Measurements from ENCODE around the gene HOXA13.

HOXA13 gene

GRCh38 chr7:27169658-27170425 is 30.0 kb downstream of the HOXA13 start:
- peak; percentile 58 for DNase-seq

GRCh38 chr7:27168265-27168947 is 31.5 kb downstream of the HOXA13 start:
- peak; percentile 75 for DNase-seq

- DNase-seq, result peak; percentile 69
These were observed 32.0 kb downstream of the HOXA13 start for GRCh38 chr7:27167916-27168264.

GRCh38 chr7:27166531-27167505 is 33.1 kb downstream of the HOXA13 start:
- peak; percentile 77 for DNase-seq

GRCh38 chr7:27165996-27166530 is 33.8 kb downstream of the HOXA13 start:
- DNase-seq, result peak; percentile 51

GRCh38 chr7:27165089-27165995 is 34.5 kb downstream of the HOXA13 start, which contains the start of gene HOXA9:
Gene HOXA9 (minus strand): TSS chr7:27165537. CDS start chr7:27165457, 80 bp downstream.
- peak; percentile 95 for DNase-seq

GRCh38 chr7:27164367-27165088 is 35.4 kb downstream of the HOXA13 start:
- no peak for DNase-seq

GRCh38 chr7:27164045-27164366 is 35.9 kb downstream of the HOXA13 start:
- no peak for DNase-seq

GRCh38 chr7:27163288-27164044 is 36.4 kb downstream of the HOXA13 start:
- no peak for DNase-seq

- DNase-seq, result no peak
These were observed 37.2 kb downstream of the HOXA13 start for GRCh38 chr7:27162561-27163287.

- DNase-seq, result no peak
These were observed 38.0 kb downstream of the HOXA13 start for GRCh38 chr7:27161721-27162560.

- no peak for DNase-seq
These were observed 38.6 kb downstream of the HOXA13 start for GRCh38 chr7:27161214-27161720.

- DNase-seq, result peak; percentile 81
These were observed 39.2 kb downstream of the HOXA13 start for GRCh38 chr7:27160546-27161213.

- DNase-seq, result no peak
These were observed 39.7 kb downstream of the HOXA13 start for GRCh38 chr7:27160145-27160545.

- DNase-seq, result no peak
These were observed 40.4 kb downstream of the HOXA13 start for GRCh38 chr7:27159266-27160144.

- no peak for DNase-seq
These were observed 41.2 kb downstream of the HOXA13 start for GRCh38 chr7:27158436-27159265.
